GM21390 (cell line): ENCODE results near the gene ASMTL.
"Not testable (repeated sequence)": the region's sequence is repeated elsewhere in the genome, so short reads cannot be mapped to it uniquely, and the experiment has no call there.

Source experiments
- ATAC-seq: cut with Tn5 transposase; IDR thresholded peaks from one replicate; pipeline ENCODE4 v1.9.1; 2021; ENCODE audit not compliant: unreplicated experiment

Gene ASMTL

GRCh38 chrX:1411326-1411725 is 41.4 kb downstream of the ASMTL start:
- no peak for ATAC-seq

DNA sequence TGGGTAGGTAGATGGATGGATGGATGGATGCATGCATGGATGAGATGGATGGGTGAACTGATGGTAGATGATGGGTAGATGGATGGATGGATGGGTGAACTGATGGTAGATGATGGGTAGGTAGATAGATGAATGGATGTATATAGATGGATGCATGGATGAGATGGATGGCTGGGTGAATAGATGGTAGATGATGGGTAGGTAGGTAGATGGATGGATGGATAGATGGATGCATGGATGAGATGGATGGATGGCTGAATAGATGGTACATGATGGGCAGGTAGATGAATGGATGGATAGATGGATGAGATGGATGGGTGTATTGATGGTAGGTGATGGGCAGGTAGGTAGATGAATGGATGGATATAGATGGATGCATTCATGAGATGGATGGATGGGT is 45.7 kb downstream of the ASMTL start:
- no peak for ATAC-seq

DNA sequence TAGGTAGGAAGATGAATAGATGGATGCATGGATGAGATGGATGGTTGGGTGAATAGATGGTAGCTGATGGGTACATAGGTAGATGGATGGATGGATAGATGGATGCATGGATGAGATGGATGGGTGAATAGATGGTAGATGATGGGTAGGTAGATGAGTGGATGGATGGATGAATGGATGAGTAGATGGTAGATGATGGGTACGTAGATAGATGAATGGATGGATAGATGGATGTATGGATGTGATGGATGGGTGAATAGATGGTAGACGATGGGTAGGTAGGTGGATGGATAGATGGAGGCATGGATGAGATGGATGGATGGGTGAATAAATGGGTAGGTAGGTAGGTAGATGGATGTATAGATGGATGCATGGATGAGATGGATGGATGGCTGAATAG is 46.9 kb downstream of the ASMTL start:
- ATAC-seq = not testable (repeated sequence)

DNA sequence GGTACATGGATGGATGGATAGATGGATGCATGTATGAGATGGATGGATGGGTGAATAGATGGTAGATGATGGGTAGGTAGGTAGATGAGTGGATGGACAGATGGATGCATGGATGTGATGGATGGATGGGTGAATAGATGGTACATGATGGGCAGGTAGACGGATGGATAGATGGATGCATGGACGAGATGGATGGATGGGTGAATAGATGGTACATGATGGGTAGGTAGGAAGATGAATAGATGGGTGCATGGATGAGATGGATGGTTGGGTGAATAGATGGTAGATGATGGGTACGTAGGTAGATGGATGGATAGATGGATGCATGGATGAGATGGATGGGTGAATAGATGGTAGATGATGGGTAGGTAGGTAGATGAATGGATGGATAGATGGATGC is 48.8 kb downstream of the ASMTL start:
- ATAC-seq = not testable (repeated sequence)

DNA sequence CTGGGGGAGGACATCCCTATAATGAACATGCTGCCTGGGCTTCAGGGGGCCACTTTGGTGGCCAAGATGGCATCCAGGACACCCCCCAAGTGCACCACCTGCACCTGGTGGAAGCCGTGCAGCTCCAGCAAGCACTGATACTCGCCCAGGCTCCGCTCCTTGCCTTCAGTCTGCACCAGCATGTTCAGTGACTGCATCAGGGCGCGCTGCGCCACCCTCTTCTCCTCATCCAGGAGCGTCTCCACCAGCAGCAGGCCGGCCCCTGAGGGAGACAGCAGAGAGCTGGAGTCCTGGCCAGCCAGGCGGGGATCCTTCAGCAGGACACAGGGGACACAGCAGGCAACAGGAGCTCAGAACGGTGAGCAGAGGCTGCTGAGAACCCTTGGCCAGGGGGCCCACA is 49.5 kb downstream of the ASMTL start:
- no peak for ATAC-seq

- no peak for ATAC-seq
Measured at GRCh38 chrX:1401611-1402430, 50.9 kb downstream of the ASMTL start.

GRCh38 chrX:1400742-1401471 is 51.8 kb downstream of the ASMTL start:
- ATAC-seq = no peak

GRCh38 chrX:1400049-1400448 is 52.7 kb downstream of the ASMTL start:
- no peak for ATAC-seq

DNA sequence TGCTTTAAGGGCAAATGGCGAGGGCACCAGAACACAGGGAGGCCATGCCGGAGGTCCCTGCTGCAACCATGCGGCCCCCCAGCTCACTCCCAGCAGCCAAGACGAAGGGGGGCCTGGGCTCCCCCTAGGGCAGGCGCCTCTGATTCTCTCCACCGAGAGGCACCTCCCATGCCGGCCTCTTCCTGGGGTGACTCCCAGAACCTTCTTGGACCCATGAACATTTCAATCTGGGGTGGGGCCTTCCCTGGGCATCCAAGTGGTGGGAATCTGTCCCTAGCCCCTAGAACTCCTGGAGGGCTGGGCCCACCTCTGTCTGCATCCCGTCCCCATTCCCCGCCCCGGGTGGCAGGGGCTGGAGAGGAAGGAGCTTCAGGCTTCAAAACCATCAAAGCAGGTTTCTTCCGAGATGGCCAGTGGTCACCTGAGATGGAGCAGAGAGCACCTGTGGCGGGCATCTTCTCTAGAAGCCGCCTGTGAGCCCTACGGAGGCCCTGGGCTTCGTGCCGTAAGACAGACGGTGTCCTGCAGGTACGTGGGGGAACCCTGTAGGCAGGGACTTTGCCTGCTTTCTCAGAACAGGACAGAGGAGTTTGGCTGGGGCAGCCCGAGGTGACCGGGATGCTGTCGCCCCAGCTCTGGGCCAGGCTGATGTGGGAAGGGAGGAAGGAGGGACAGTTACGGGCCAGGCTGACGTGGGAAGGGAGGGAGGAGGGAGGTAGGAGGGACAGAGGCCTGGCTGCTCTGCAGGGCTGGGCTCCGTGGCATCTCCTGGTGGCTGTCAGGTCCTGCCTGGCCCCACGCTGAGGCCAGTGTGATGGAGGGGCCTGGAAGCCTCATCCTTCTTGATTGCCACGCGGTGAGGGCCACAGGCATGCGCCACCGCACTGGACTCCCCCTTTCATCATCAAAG is 54.0 kb downstream of the ASMTL start:
- no peak for ATAC-seq

DNA sequence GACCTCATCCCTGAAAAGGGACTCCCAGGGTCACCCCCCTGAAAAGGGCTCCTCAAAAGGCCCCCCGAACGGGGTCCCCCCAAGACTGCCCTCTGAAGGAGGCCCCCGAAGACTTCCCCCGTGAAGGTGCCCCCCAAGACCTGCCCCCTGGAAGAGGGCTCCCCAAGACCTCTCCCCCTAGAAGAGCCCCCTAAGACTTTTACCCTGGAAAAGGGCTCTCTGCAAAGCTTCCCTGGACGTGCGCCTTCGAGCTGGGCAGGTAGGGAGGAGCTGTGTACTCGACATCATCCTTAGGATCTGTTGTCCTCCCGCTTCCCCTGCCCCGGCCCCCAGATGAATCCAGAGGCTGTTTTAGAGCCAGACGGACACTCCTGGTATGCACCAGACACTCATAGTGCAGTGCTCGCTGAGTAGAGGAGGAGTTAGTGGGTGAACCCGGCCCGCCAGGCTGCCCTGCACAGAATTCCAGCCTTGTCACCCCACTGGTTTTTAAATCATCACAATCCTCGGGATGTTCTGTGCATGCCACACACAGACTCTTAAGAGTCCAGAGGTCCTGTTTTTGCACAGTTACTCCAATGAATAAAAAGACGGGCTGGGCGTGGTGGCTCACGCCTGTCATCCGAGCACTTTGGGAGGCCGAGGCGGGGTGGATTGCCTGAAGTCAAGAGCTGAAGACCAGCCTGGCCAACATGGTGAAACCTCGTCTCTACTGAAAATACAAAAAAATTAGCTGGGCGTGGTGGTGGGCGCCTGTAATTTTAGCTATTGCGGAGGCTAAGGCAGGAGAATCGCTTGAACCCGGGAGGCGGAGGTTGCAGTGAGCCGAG is 55.1 kb downstream of the ASMTL start:
- ATAC-seq = no peak

- no peak for ATAC-seq
Measured at GRCh38 chrX:1397001-1397400, 55.7 kb downstream of the ASMTL start.

DNA sequence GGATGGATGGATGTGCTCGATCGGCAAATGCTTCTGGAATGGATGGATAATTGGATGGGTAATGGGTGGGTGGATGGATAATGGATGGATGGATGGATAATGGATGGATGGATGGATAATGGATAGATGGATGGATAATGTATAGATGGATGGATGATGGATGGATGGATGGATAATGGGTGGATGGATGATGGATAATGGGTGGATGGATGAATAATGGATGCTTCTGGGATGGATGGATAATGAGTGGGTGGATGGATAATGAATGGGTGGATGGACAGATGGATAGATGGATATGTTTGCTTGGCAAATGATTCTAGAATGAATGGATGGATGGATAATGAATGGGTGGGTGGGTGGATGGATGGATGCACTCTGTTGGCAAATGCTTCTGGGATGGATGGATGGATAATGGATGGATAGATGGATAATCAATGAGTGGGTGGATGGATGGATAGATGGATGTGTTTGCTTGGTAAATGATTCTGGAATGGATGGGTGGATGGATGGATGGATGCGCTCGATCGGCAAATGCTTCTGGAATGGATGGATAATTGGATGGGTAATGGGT is 57.0 kb downstream of the ASMTL start:
- no peak for ATAC-seq

DNA sequence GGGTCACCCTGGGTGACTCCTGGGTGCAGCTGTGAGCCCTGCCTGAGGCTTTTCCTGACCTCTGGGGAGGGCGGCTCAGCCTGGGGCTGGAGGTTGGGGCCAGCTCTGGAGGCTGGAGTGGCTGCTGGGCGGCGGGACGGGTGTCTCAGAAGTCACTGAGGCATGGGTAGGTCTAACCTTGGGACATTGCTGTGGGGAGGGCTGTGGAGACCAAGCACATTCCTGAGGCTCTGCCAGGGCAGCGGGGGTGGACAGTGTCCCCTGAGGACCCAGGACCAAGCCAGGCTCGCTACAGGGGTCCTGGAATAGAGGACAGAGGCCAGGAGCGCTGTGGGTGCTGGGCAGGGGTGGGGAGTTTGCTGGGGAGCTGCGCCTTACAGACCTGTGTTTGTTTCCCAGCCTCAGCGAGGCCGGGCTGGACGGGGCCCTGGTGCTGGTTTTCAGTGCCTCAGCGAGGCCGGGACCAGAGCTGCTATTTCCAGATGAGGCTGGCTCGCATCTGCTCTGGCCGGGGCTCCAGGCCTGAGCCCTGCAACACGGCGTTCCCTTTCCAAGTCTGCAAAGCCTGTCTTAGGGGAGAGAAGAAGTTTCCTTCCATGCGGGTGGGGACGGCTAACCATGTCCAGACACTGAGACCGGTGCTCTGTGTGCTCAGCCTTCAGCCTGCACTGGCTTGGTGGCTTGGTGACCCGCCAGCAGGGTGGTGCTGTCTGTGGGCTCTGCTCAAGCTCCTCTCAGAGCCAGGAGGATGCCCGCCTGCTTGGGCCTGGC is 57.8 kb downstream of the ASMTL start:
- ATAC-seq = no peak

GRCh38 chrX:1393871-1394615 is 58.7 kb downstream of the ASMTL start:
- ATAC-seq = no peak

DNA sequence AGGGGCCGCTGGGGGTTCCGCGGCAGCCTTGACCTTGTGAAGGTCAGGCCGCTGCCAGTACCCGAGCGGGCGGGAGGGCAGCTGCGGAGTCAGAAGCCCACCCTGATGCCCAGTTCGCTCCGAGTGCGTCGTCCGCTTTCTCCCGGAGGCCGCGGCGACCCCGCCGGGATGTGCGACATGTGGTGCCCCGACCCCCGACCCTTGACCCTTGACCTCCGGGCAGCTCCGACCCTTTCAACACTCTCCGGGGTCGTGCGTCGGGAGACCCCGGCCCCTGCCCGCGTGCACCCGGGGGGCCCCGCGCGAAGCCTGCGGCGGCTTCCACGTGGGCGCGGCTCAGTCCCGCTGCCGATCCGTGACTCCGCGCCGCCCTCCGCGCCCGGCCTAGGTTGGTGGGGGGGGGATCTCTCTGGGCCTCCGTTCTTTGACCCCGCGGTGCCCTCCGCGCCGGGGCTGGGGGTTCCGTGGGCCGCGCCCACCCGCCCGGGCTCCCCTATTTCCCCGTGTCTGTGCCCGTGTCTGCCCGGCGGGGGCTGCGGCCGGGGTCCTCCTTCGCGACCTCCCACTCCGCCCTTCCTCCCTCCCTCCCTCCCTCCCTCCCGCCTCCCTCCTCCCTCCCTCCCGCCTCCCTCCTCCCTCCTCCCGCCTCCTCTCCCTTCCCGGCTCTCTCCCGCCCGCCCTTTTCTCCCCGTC is 60.2 kb downstream of the ASMTL start:
- ATAC-seq = peak; percentile 20

DNA sequence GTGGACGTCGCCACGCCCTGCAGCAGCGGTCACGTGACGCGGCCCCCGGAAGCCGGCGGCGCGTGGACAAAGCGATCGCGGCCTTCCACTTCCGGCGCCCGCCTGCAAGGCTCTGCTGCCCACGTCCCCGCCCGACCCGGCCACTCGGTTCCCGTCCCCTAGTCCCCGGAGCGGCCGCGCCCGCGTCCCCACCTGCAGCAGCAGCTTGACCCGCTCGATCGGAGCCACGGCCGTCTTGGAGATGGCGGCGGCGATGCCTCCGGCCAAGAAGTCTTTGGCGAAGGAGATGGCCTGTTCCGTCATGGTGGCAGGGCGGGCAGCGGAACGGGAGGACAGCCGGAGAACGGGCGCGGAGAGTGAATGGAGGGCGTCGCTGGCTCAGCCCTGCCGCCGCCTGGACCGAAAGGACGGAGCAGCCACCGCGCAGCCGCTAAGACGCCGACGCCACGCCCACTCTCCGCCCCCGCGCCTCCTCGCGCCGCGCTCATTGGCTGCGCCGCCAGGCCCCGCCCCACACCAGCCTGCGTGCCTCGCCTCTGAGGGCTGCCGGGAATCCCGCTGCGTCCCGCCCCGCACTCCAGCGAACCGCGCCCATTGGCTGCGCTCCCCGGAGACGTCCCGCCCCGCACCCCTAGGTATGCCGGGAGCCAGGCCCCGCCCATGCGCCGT is 60.9 kb downstream of the ASMTL start, which contains the start of gene SLC25A6:
Gene SLC25A6 (minus strand): TSS at position 407 of the 669 bp plus-strand sequence. CDS start 104 bp downstream, at position 303.
- peak; percentile 95 for ATAC-seq

DNA sequence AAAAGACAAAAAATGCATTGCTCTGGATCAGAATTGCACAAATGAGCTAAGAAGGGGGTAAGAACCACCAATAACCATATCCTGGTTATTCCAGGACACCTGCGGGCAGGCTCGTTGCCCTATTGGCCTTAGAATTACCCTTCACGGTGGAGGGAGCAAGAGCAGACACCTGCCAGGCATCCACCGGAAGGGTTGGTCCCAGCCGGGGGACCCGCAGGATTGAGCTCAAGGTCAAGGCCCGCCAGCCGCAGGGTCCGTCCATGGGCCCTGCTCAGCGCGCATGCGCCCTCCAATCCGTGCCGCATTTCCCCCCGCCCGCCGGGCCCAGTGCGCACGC is 61.4 kb downstream of the ASMTL start:
- no peak for ATAC-seq
